HL-60 (cell line): ENCODE data around the gene APOD.
"Not testable (repeated sequence)": the region's sequence is repeated elsewhere in the genome, so short reads cannot be mapped to it uniquely, and the experiment has no call there.

Experiments
- POLR2AphosphoS5 ChIP-seq: IDR thresholded peaks from 2 replicates; pipeline ENCODE4 v1.6.1; 2012; ENCODE audit warnings: low read depth
- TF ChIP-seq, protein P1 (sequence below): IDR thresholded peaks from one replicate; pipeline ENCODE4 v1.5.1; 2011; ENCODE audit warnings: low read length, control low read depth, inconsistent platforms; ENCODE audit not compliant: insufficient read depth

GRCh38 chr3:195624171-195624570 is 40.4 kb upstream of the APOD start:
- TF ChIP-seq, protein P1, sequence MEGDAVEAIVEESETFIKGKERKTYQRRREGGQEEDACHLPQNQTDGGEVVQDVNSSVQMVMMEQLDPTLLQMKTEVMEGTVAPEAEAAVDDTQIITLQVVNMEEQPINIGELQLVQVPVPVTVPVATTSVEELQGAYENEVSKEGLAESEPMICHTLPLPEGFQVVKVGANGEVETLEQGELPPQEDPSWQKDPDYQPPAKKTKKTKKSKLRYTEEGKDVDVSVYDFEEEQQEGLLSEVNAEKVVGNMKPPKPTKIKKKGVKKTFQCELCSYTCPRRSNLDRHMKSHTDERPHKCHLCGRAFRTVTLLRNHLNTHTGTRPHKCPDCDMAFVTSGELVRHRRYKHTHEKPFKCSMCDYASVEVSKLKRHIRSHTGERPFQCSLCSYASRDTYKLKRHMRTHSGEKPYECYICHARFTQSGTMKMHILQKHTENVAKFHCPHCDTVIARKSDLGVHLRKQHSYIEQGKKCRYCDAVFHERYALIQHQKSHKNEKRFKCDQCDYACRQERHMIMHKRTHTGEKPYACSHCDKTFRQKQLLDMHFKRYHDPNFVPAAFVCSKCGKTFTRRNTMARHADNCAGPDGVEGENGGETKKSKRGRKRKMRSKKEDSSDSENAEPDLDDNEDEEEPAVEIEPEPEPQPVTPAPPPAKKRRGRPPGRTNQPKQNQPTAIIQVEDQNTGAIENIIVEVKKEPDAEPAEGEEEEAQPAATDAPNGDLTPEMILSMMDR: not testable (repeated sequence)
- not testable (repeated sequence) for TF ChIP-seq POLR2AphosphoS5
